Hematopoietic multipotent progenitor cell treated with erythropoietin and hydrocortisone succinate and interleukin-3 and kit ligand, for 4 days (in vitro differentiated cells): Measurements from ENCODE around the gene FBXO48.

Experiments used
- DNase-seq: peaks from one replicate; pipeline ENCODE4 v3.0.0-alpha.2; 2015

Gene FBXO48

GRCh38 chr2:68432696-68433658 is 34.1 kb downstream of the FBXO48 start:
- no peak for DNase-seq

- no peak for DNase-seq
These were observed 35.6 kb downstream of the FBXO48 start for GRCh38 chr2:68431316-68431972.

- no peak for DNase-seq
These were observed 37.7 kb downstream of the FBXO48 start for GRCh38 chr2:68429311-68429826.

- DNase-seq = no peak
These were observed 38.3 kb downstream of the FBXO48 start for GRCh38 chr2:68428746-68429145.

- no peak for DNase-seq
These were observed 39.0 kb downstream of the FBXO48 start for GRCh38 chr2:68428126-68428525.

GRCh38 chr2:68426848-68427579 is 40.1 kb downstream of the FBXO48 start:
- DNase-seq = peak; percentile 74

GRCh38 chr2:68426446-68426845 is 40.6 kb downstream of the FBXO48 start:
- DNase-seq = no peak

- DNase-seq = no peak
These were observed 41.6 kb downstream of the FBXO48 start for GRCh38 chr2:68425503-68425902.

GRCh38 chr2:68423966-68424650 is 43.0 kb downstream of the FBXO48 start:
- DNase-seq = peak; percentile 91

- DNase-seq = peak; percentile 70
These were observed 46.7 kb downstream of the FBXO48 start for GRCh38 chr2:68420254-68420910.

GRCh38 chr2:68418855-68419254 is 48.2 kb downstream of the FBXO48 start:
- no peak for DNase-seq

GRCh38 chr2:68418419-68418818 is 48.7 kb downstream of the FBXO48 start:
- no peak for DNase-seq

- DNase-seq = no peak
These were observed 49.2 kb downstream of the FBXO48 start for GRCh38 chr2:68417926-68418325.

GRCh38 chr2:68416081-68416675 is 50.9 kb downstream of the FBXO48 start:
- no peak for DNase-seq

GRCh38 chr2:68415521-68415920 is 51.6 kb downstream of the FBXO48 start:
- no peak for DNase-seq

- DNase-seq = peak; percentile 97
These were observed 52.2 kb downstream of the FBXO48 start for GRCh38 chr2:68414876-68415275.

GRCh38 chr2:68414452-68414851 is 52.6 kb downstream of the FBXO48 start:
- DNase-seq = no peak

GRCh38 chr2:68413466-68413865 is 53.6 kb downstream of the FBXO48 start:
- no peak for DNase-seq

- peak; percentile 47 for DNase-seq
These were observed 54.8 kb downstream of the FBXO48 start for GRCh38 chr2:68412127-68412819.

- peak; percentile 75 for DNase-seq
These were observed 55.5 kb downstream of the FBXO48 start for GRCh38 chr2:68411397-68412126.
